ENCODE measurements around the gene LEP.

- TF ChIP-seq GATA1 (IDR thresholded peaks at IDR 0.05; ENCODE audit: low read depth, low read length) (no peak), POLR2A (IDR thresholded peaks at IDR 0.05; ENCODE audit: low read length) (no peak)
Measured at GRCh38 chr7:128281605-128282380, 40.7 kb downstream of the LEP start.
